Measurements from ENCODE around the gene AATK. TPM values are rescaled to one million over a fixed set of nuclear protein-coding genes. Genes with fewer than 3 reads are reported as not detected.

The AATK gene
- total and polyA plus RNA-seq, 2 of the 4 experiments (the other 2 are of a cell fraction), result under 0.01 to 0.21 TPM

DNA sequence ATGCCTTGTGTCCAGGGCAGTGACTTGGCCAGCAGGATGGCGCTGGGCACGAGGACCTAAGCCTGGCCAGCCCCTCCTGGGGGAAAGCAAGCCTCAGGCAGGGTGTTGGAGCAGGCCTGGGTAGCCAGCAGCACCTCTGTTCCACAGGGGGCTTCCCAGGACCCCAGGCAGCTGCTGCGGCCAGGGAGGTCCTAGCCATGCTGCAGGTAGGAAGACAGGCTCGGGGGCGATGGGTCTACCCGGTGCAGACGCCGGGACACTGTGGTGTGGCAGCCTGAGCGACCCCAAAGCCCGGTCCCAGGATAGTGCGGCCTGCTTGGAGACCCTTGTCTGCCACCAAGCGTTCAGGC is 22.4 kb upstream of the AATK start:
- dilution Hi-C loops (cut with HindIII; ENCODE audit: low sequenced_read_pairs, unreplicated experiment), result no loop called here
- ChIA-PET CTCF (no interaction called here), POLR2A (ENCODE audit: unreplicated experiment) (no interaction called here)
- no peaks in the 10 kb centered on the region for H3K4me1 ChIP-seq (ENCODE audit: control insufficient read depth, insufficient read depth, low read length)
- no peak overlapping the region for H3K23ac ChIP-seq (ENCODE audit: low read depth, low read length)
- no peak overlapping the region for H2AFZ ChIP-seq (replicated peaks; ENCODE audit: low read length, poor library complexity)
- no peak overlapping the region for H3K14ac ChIP-seq (replicated peaks; ENCODE audit: low read depth, low read length)
- no peak overlapping the region for H2BK15ac ChIP-seq (ENCODE audit: low read depth, low read length)
- no peak overlapping the region for H3K56ac ChIP-seq (ENCODE audit: extremely low read depth, insufficient read depth, low read length)
- no peak overlapping the region for H2AK9ac ChIP-seq (replicated peaks; ENCODE audit: low read depth, low read length, poor library complexity)
- H2AK5ac ChIP-seq (ENCODE audit: low read depth, low read length), result no peak overlapping the region
- DNase-seq (no peak), ATAC-seq (ENCODE audit: low read depth) (no peak)
- H4K5ac ChIP-seq (ENCODE audit: low read depth, low read length), result no peak overlapping the region
- no peaks in the 10 kb centered on the region for H3K9me3 ChIP-seq (ENCODE audit: control insufficient read depth, insufficient read depth, low read length)
- H3K79me1 ChIP-seq (ENCODE audit: low read depth in 1 of 2, low read length in 2 of 2), result no peaks in the 10 kb centered on the region
- TF ChIP-seq, protein P1, sequence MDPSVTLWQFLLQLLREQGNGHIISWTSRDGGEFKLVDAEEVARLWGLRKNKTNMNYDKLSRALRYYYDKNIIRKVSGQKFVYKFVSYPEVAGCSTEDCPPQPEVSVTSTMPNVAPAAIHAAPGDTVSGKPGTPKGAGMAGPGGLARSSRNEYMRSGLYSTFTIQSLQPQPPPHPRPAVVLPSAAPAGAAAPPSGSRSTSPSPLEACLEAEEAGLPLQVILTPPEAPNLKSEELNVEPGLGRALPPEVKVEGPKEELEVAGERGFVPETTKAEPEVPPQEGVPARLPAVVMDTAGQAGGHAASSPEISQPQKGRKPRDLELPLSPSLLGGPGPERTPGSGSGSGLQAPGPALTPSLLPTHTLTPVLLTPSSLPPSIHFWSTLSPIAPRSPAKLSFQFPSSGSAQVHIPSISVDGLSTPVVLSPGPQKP (IDR thresholded peaks at IDR 0.05; ENCODE audit: borderline replicate concordance, low read depth, low read length), result no peak
- TF ChIP-seq CHD1 (IDR thresholded peaks at IDR 0.05; ENCODE audit: low read depth, low read length) (no peak), USF2 (IDR thresholded peaks at IDR 0.05; ENCODE audit: low read depth, low read length) (no peak), RAD21 (IDR thresholded peaks at IDR 0.05; ENCODE audit: low read length) (no peak), NFE2L2 (IDR thresholded peaks at IDR 0.05; ENCODE audit: low read depth, low read length) (no peak)
- no peak overlapping the region for H3K27ac ChIP-seq (ENCODE audit: insufficient read depth, low read length)
- H4K8ac ChIP-seq (ENCODE audit: low read depth in 2 of 2, low read length in 2 of 2), result no peak overlapping the region
- no peak overlapping the region for H2BK120ac ChIP-seq (ENCODE audit: low read depth, low read length)
- H3K9me1 ChIP-seq (ENCODE audit: insufficient read depth, low read length), result no peaks in the 10 kb centered on the region
- H3K36me3 ChIP-seq (ENCODE audit: control insufficient read depth, insufficient read depth, low read length), result peaks cover 6% of the 10 kb centered on the region; the same call in 1 of the 2 replicates
- WGBS, 2 experiments (ENCODE audit: extremely low coverage in 2 of 2, insufficient read length in 1 of 2), result 100% methylated on average over 3 of the region's 12 CpGs; no CpG with 5 or more reads in 1 of the 2 experiments
- intact Hi-C loops (cut with micrococcal nuclease), result no loop called here
- no peak overlapping the region for H3K4me2 ChIP-seq (ENCODE audit: low read depth, low read length)
- H4K20me1 ChIP-seq (ENCODE audit: insufficient read depth, low read length), result no peaks in the 10 kb centered on the region
- H3K18ac ChIP-seq (ENCODE audit: low read depth, low read length), result no peak overlapping the region
- in situ Hi-C loops (cut with MboI; ENCODE audit: low sequenced_read_pairs), result no loop called here
- no peak overlapping the region for H2BK5ac ChIP-seq (ENCODE audit: low read depth, low read length, poor library complexity, severe bottlenecking)
- no peak overlapping the region for H2BK20ac ChIP-seq (ENCODE audit: low read depth, low read length)
- peaks cover 6% of the 10 kb centered on the region; the same call in 1 of the 2 replicates for H3K27me3 ChIP-seq (ENCODE audit: control insufficient read depth, insufficient read depth, low read length)
- H3K4ac ChIP-seq (ENCODE audit: low read depth, low read length), result no peak overlapping the region
- no peak overlapping the region for H3K9ac ChIP-seq (ENCODE audit: low read depth, low read length)
- no peak overlapping the region for H3K4me3 ChIP-seq (ENCODE audit: insufficient read depth, low read depth, low read length)
- H4K91ac ChIP-seq (ENCODE audit: insufficient read depth, low read depth, low read length), result no peak overlapping the region
- no TSS peak for BruUV-seq (replicated peaks)

Measured in IMR-90 (cell line).